ENCODE data around the gene CCL19.

Gene CCL19

DNA sequence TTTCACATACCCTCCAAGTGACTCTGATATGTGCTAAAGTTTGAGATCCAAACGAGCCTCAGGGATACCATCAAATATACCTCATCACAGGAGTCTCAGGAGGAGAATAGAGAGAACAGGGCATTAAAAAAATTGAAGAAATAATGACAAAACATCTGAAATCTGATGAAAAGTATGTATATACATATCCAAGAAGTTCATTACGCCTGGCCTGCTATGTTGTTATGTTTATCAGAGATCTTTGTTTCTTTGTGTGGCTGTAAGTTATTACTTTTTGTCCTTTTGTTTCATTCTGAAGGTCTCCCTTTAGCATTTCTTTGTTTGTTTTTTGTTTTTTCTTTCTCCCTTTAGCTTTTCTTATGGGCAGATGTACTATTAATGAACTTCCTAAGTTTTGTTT, 2.5 kb upstream of the CCL19 start:
- no peak for DNase-seq

DNA sequence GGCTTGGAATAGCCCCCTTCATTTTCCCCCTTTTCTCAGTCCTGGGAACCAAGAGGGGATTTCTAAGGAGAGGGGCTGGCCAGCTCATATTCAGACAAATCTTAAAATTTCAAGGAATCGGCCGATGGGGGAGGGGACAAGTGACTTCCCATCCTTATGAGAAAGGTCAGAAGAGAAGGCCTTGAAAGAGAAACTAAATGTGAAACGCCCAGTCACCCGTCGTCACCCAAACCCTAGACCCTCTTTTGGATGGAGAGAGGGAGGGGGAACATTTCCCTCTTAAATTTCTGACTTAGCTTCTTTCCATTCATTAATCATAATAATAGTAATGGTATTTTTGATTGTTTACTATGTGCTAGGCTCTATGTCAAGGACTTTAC, 850 bp upstream of the CCL19 start:
- no peak for DNase-seq

DNA sequence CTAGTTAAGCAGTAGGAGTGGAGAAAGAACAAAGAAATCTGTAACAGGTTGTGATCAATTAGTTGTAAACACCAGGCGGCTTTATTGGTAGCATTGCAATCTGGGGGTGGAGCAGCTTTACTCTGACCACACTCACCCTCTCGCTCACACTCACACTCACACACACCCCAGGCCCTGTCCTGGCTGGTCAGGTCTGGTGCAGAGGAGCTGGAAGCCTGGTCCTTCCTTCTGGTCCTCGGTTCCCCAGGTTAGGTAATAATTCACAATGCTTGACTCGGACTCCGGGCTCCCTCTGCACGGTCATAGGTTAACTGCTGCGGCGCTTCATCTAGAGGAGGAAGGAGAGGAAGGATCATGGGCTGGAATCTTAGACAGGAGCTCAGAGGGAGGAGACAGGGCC, 1.6 kb downstream of the CCL19 start:
- no peak for DNase-seq

DNA sequence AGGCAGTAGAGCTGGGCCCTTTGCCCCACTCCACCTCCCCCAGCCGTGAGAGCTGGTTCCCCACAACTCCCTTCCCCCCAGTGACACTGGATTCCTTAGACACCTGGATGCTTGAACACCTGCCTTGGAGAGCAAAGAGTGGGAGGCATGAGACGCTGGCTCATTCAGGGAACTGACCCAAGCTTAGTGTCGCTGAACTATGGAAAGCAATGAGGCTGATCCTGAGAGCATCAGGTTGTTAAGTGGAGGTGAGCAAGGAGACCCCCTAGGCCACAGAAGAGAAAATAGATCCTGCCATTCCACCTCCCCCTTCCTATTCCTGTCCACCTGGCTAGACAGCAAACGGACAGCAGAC, 2.0 kb downstream of the CCL19 start:
- DNase-seq: no peak

GRCh38 chr9:34688329-34689115, 2.6 kb downstream of the CCL19 start:
- DNase-seq: no peak

DNA sequence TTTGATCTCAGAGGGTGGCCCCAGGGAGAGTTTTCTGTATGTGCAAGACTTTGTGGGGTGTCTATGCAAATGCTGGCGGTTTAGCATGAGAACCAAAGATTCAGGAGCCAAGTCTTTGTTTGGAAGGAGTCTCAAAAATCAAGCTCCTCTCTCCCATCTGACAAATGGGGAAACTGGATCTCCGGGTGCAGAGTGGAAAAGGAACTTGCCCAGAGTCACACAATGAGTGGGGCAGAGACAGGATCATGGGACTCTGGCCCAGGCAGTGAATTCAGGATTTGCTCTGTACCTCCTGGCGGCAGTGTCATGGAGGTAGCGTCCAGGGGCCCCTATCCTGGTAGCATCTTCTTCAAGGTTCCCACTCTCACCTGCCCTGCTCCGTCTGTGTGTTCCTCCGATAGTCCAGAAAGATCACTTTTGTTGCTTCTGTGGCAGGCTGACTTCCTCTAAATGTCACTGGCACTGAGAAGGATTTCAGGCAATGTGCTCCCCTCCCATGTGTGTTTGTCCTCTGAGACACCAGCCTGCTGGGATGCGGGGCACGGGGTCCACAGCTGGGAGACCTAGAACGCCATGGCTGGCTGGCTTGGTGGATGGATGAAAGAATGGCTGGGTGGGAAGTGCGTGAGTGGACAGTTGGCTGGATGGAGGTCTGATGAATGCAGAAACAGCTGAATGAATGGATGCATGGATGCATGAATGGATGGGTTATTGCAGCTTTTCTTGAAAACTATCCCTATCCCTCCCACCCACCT, 3.6 kb downstream of the CCL19 start:
- DNase-seq: no peak

GRCh38 chr9:34686732-34687131, 4.3 kb downstream of the CCL19 start:
- DNase-seq: no peak

- DNase-seq: no peak
These were observed 4.8 kb downstream of the CCL19 start for GRCh38 chr9:34686231-34686630.

GRCh38 chr9:34685591-34685990, 5.5 kb downstream of the CCL19 start:
- no peak for DNase-seq

- DNase-seq: no peak
These were observed 6.3 kb downstream of the CCL19 start for GRCh38 chr9:34684816-34685215.

- DNase-seq: no peak
These were observed 6.9 kb downstream of the CCL19 start for GRCh38 chr9:34684145-34684544.

GRCh38 chr9:34675869-34676268, 15.2 kb downstream of the CCL19 start:
- no peak for DNase-seq

GRCh38 chr9:34675048-34675714, 15.9 kb downstream of the CCL19 start:
- peak; percentile 82 for DNase-seq

DNA sequence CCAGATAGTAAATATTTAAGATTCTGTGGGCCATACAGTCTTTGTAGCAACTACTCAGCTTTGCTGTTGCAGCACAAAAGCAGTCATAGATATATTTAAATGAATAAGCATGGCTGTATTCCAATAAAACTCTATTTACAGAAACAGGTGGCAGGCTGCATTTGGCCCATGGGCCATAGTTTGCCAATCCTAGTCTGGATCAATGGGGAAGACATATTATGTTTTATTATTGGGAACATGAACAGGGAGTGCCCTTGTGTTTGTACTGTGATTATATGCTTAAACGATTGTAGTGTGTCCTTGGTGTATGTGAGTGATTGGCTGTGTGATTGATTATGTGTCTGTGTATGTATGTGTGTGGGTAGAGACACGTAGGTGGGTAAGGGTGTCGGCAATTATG, 16.6 kb downstream of the CCL19 start:
- DNase-seq: no peak

- DNase-seq: no peak
These were observed 19.8 kb downstream of the CCL19 start for GRCh38 chr9:34671307-34671706.

DNA sequence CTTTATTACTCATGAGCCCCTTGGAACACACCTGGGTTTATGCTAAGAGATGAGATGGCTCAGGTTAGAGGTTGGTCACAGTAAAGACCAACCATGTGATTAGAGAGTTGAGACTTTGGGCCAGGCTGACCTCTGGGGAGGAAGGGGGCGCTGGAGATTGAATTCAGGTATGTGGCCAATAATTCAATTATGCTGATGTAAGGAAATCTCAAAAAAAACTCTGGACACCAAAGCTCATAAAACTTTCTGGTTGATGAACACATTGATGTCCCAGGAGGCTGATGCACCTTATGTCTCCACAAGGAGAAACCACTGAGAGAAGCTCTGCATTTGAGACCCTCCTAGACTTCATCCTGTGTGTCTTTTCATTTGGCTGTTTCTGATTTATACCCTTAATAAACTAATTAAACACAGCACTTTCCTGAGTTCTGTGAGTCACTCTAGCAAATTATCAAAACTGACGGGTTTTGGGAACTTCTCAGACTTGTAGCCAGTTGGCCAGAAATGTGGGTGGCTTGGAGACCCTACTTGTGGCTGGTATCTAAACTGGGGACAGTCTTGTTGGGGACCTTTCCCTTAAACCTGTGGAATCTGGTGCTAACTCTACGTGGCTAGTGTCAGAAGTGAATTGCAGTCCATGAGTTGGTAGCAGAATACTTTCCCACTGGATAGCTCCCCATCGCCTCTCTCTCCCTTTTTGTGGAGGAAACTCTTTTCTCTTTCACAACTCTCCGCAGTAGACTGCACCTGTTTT, 21.1 kb downstream of the CCL19 start:
- DNase-seq: no peak

DNA sequence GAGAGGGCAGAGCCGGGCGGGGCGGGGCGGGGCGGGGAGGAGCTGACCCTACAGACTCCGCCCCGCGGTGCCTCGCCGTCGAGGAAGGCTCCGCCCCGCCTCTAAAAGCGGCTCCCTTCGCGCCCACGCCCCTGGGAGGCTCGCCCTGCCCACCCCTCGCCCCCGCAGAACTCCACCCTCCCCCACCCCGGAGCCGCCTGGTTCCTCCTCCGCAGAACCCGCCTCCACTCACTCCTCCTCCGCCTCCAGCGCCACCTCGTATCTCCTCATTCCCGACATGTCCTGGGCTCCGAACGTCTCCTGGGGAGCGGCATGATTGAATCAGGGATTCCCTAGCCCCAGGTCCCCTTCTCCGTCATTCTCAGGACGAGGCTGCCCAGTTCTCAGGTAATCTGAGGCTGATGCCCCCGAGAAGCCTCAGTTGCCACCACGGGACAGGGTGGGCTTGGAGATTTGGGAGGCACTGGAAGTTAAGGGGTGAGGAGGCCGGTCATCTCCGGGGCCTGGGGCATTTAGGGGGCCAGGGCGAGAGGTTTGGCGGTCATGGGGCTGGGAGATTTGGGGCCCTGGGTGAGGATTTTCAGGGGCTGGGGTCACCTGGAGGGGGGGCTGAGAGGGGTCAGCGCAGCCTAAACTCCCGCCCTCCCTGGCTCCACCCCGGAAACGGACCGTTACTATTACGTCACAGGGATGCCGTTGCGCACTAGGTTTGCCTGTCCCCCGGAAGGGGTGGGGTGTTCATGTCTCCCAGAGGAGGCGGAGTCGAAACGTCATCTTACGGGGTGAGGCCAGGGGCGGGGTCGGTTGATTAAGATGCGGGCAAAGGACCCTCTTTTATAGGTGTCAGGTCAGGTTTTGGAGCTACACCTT, 25.5 kb downstream of the CCL19 start:
- DNase-seq: peak; percentile 89

DNA sequence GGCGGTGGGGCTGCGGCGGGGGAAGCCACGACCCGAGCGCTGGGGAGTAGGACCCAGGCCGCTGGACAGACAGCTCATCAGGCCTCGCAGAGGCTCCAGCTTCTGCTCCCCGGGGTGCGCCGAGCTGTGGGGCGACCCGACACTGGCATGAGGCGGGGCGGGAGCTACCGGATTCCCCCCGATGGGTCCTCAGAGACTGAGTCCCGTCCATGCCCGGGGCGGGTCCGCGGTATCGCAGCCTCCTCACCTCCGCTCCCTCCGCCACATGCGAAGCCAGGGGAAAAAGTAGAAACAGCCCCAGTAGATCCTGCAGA, 26.1 kb downstream of the CCL19 start:
- DNase-seq: no peak

- peak; percentile 80 for DNase-seq
These were observed 26.6 kb downstream of the CCL19 start for GRCh38 chr9:34664281-34665066.

DNA sequence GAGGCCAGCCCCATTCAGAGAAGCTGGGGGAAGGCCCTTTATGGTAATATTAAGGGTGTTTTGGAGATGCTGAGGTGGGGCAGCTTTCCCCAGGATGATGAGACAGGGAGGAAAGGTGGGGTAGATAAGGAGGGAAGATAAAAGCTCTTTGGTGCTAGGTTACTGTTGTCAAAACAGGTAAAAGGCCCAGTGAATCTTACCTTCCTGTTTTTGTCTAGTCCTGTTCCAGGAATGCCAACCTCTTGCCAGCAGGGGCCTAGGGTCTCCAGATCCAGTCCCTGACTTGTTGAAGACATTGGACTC, 27.8 kb downstream of the CCL19 start:
- DNase-seq: no peak

GRCh38 chr9:34662526-34663302, 28.4 kb downstream of the CCL19 start, which contains the start of gene CCL27:
CCL27 (minus strand) TSS chr9:34662657; CDS start chr9:34662633, 24 bp downstream.
- no peak for DNase-seq
